ENCODE measurements around the gene ZMAT5.

ZMAT5 gene

GRCh38 chr22:29704528-29705285 lies 62.1 kb downstream of the ZMAT5 start:
- DNase-seq: no peak

GRCh38 chr22:29703569-29704195 lies 63.1 kb downstream of the ZMAT5 start:
- DNase-seq: no peak

- no peak for DNase-seq
Measured at GRCh38 chr22:29702931-29703501, 63.8 kb downstream of the ZMAT5 start.

DNA sequence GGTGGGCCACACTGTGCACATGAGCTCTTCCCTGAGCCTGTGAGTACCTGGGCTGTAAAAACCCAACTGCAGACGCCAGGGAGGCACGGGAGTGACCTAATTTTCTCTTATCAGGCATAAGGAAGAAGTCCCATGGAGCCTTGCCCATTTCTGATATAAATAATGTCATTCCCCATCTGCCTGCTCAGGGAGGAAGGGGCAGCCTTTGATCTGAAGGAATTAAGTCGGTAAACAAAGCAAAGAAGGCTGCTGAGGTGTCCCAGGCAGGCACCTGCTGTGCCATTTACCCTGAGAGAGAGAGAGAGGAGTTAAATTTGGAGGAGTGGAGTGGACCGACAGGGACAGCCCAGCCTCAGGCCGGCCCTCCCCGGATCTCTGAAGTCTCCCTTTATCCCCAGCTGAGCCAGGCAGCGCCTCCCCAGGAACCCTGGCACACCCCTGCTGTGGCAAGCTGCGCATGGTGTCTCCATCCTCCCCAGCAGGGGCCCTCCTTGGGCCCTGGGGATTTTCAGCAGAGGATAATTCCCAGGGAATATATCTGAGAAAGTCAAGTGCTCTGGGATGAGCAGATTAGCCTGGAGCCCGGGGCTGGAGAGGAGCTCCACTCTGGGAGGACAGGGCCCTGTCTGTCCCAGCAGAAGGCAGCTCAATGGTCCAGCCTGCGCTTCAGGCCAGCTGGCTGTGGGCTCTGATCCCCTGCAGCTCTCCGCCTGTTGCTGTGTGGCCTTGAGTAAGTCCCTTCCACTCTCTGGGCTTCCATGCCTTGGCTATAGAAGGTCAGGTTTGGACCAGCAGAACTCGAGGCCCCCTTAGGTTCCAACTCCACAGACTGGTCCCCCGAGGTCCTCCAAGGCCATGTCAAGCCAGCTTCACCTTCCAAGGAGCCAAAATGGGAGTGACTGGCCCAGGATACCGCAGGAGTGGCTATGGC lies 64.5 kb downstream of the ZMAT5 start:
- DNase-seq: no peak

- DNase-seq: no peak
Measured at GRCh38 chr22:29701155-29701999, 65.4 kb downstream of the ZMAT5 start.

DNA sequence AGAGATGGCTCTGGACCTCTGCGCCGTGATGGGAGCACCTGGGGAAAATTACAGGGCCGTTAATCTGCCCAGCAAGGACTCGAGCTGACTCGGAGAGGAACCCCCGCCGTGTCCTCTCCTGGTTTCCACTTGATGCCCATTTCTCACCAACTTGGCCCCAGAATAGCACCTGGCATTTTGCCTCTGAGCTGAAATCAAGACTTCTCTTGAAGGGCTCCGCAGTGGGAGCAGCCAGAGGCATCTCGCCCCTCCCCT lies 66.0 kb downstream of the ZMAT5 start:
- DNase-seq: no peak

DNA sequence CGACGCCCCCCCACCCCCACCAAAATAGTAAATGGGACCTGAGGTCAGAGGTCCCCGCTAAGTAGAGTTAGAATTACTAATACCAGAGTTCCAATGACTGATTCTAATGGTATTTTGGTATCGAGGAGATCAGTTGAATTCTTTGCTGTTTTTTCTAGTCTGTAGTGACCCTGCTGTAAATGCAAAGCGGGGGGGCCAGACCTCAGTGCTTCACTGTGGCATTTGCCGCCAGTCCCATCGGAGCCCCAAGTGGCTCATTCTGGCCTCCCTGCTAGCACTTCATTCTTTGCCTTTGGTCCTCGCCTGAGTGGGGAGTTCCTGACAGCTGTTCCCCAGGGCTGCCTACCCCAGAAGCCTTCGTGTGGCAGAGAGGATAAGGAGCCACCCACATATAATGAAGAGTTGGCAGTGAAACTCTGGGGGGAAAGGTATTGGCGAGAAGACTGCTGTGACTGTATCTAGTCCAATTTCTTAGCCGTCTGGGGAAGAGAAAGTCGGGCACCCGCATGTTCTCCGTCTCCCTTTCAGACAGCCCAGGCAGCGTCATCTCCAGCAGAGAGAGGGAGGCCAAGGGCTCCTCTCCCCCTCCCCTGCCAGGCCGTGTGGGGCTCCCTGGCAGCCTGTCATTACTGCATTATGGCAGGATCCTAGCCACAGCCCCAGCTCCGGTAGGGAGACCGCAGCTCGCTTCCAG lies 66.5 kb downstream of the ZMAT5 start:
- no peak for DNase-seq

- no peak for DNase-seq
Measured at GRCh38 chr22:29697853-29698598, 68.8 kb downstream of the ZMAT5 start.

- no peak for DNase-seq
Measured at GRCh38 chr22:29695129-29695926, 71.5 kb downstream of the ZMAT5 start.

DNA sequence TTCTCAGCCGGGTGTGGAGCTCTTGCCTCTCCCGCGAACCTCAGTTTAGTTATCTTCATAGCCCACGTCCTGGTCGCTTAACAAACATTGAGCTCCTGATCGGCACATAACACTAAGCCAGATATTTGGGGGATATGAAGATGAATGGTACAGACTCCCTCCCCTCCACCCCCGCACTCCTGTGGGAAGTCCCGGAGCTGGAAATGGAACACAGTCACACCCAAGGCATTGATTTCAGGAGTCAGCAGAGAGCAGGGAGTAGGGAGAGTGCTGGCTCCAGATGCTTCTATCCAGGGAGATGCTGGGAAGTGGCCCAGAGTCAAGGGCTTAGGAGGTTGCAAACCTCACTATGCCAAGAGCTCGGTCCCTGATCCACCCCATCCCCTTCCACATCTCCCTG lies 73.1 kb downstream of the ZMAT5 start:
- no peak for DNase-seq

DNA sequence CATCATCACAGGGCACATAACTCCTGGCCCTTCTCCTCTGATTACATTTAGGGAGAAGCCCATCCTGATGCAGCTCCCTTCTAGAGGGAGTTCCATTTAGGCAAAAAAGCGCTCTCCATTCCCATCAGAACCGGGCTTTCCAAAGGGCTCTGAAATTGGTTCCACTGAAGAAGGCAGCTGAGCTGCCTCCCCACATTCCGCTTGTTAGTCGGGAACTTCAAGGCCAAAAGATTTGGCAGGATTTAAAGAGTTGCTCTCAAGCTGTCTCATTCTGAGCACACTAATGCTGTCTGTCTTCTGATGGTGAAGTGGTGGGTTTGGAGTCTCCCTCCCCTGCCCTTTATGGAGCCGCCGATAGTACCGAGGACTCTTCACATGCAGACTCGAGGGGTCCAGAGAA lies 73.6 kb downstream of the ZMAT5 start:
- DNase-seq: no peak

DNA sequence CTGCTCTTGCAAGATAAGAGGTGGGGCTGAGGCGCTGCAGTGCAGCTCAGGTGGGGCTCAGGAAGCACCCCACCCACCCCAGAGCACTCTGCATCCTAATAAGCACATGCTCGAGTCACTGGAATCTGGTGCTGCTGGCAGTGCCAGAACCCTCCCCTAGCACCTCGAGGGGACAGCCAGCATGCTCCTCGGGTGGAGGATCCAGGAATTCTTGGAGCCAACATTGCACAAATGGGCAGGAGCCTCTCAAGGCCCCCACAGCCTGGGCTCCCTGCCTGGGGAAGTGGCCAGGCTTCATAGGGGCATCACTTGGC lies 74.5 kb downstream of the ZMAT5 start:
- DNase-seq: no peak

GRCh38 chr22:29691636-29692326 lies 75.0 kb downstream of the ZMAT5 start:
- DNase-seq: no peak

DNA sequence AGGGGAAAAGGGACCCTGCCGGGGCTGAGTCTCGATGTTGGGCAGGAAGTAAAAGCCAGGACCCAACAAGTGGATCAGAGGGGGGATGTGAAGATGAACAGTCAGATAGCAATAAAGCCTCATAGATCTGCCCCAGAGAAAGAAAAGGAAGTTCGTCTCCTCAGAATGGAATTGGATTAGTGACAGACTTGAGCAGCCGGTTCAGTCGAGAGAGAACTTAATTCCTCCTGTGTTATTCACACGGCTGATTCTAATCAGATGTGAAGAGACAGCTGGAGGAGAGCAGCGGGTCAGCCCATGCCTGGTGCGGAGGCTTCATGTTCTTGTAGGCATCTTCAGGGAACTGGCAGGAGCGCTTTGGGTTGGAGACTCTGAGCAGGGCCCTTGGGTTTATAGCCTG lies 76.3 kb downstream of the ZMAT5 start:
- no peak for DNase-seq

DNA sequence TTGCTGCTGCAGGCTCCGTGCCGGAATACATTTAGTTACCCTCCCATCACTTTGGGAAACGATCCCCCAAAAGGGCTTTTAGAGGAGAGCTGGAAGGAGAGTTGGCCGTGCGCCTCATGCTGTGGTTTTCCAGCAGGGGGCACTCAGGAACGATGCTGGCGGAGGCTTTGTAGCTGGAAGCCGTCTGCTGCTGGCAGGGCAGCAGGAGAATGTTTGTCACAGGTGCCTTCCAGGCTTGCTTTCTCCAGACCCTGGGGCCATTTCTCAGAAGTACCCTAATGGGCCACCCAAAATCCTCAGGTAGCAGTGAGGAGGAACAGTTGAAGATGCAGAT lies 77.0 kb downstream of the ZMAT5 start:
- DNase-seq: peak; percentile 3 to 20

GRCh38 chr22:29689206-29689879 lies 77.5 kb downstream of the ZMAT5 start:
- no peak for DNase-seq

GRCh38 chr22:29684244-29684643 lies 82.6 kb downstream of the ZMAT5 start:
- no peak for DNase-seq

GRCh38 chr22:29683536-29683935 lies 83.3 kb downstream of the ZMAT5 start:
- DNase-seq: no peak

All from AML-193 (cell line).